ENCODE data around the gene DOCK10.

Gene DOCK10

GRCh38 chr2:224882291-224883171, 159.7 kb downstream of the DOCK10 start:
- TF ChIP-seq CTCF (IDR thresholded peaks at IDR 0.05; ENCODE audit: borderline replicate concordance, control extremely low read depth, extremely low read depth, insufficient read depth, missing control alignments) = no peak
- no peak for DNase-seq (ENCODE audit: low spot score)
- in situ Hi-C loops (cut with MboI; ENCODE audit: low sequenced_read_pairs, unreplicated experiment) = no loop called here

DNA sequence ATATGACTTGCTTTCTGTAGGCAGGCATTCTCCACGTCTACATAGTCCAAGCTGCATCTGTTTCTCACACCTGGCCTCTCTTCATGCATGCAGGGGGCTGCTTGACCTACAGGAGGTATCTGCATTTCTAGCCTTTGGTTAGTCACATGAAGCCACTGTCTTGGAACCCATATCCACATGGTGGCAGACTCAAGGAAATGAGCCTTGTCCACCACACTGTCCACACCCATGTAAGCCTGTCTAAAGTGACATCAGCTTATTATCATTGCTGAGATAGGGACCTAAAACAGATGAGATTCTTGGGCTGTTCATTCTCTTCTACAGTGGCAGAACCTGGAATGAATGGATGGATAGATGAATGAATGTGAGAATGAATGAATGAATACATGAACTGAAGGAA, 160.4 kb downstream of the DOCK10 start:
- in situ Hi-C loops (cut with MboI; ENCODE audit: low sequenced_read_pairs, unreplicated experiment) = no loop called here
- no peak for TF ChIP-seq CTCF (IDR thresholded peaks at IDR 0.05; ENCODE audit: borderline replicate concordance, control extremely low read depth, extremely low read depth, insufficient read depth, missing control alignments)
- no peak for DNase-seq (ENCODE audit: low spot score)

DNA sequence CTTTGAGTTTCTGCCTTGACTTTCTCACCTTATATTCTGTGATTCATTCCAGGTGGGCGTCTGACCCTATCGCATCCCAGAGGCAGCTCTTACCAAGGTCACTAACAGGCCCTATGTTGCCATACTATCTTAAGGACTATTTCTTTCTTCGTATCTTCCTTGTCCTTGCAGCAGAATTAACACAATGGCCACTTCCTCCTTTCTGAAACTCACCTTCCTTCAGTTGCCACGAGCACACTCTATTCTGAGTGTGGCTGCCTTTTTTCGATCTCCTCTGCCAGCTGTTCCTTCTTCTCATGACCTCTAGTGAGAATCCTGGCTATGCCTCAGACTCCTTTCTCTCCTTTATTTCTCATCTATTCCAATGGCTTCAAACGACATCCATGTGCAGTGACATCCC, 165.7 kb downstream of the DOCK10 start:
- TF ChIP-seq CTCF (IDR thresholded peaks at IDR 0.05; ENCODE audit: borderline replicate concordance, control extremely low read depth, extremely low read depth, insufficient read depth, missing control alignments) = no peak
- no peak for DNase-seq (ENCODE audit: low spot score)
- in situ Hi-C loops (cut with MboI; ENCODE audit: low sequenced_read_pairs, unreplicated experiment) = no loop called here

- no peak for DNase-seq (ENCODE audit: low spot score)
- in situ Hi-C loops (cut with MboI; ENCODE audit: low sequenced_read_pairs, unreplicated experiment) = no loop called here
- no peak for TF ChIP-seq CTCF (IDR thresholded peaks at IDR 0.05; ENCODE audit: borderline replicate concordance, control extremely low read depth, extremely low read depth, insufficient read depth, missing control alignments)
These were observed 166.4 kb downstream of the DOCK10 start for GRCh38 chr2:224875841-224876240.

DNA sequence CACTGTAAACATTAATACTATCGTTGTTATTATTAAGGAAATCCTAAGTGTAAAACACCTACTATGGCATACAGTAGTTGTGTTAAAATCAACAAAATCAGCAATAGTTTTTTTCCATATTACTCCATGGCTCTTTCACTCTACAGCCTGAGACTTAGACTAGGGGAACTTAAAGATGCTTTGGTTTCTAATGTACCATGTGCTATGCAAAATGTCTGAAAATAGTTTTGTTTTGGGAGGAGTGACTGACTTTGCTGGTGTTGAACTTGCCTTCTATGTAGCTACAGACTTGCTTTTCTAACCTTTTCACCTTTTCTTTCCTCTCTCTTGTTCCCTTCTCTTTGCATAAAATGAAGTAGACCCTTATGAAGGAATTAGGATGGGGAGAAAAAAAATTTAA, 167.1 kb downstream of the DOCK10 start:
- in situ Hi-C loops (cut with MboI; ENCODE audit: low sequenced_read_pairs, unreplicated experiment) = no loop called here
- TF ChIP-seq CTCF (IDR thresholded peaks at IDR 0.05; ENCODE audit: borderline replicate concordance, control extremely low read depth, extremely low read depth, insufficient read depth, missing control alignments) = no peak
- no peak for DNase-seq (ENCODE audit: low spot score)

DNA sequence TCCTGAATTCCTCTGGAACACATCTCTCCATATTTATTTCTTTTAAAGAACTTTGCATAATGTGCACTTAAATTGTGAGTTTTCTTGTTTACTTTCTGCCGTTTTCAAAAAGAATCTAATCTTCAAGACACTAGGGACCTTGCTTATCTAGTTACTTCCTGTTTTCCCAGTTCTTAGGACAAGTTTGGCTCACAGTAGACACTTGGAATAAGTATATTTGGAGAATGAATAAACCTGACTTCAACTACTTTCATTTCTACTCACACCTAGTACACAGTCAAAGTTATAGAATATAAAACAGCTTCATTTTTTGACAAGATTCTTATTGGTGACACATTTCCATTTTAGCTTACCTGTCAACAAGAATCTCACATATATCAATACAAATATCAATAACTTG, 170.5 kb downstream of the DOCK10 start:
- no peak for DNase-seq (ENCODE audit: low spot score)
- in situ Hi-C loops (cut with MboI; ENCODE audit: low sequenced_read_pairs, unreplicated experiment) = no loop called here
- TF ChIP-seq CTCF (IDR thresholded peaks at IDR 0.05; ENCODE audit: borderline replicate concordance, control extremely low read depth, extremely low read depth, insufficient read depth, missing control alignments) = no peak
